Mucosa of descending colon (tissue), 3 donors: ENCODE data around the gene CHKB. TPM values are rescaled to one million over a fixed set of nuclear protein-coding genes. Genes with fewer than 3 reads are reported as not detected.

ENCODE experiments used
- ATAC-seq: fragments of 200-7000 bp; cut with Tn5 transposase; one replicate; pipeline ENCODE4 v1.9.1; 2020; ENCODE audit warnings: mild to moderate bottlenecking, moderate library complexity
- DNase-seq, 3 donors: peaks; one replicate each; pipeline ENCODE4 v3.0.0-alpha.2; 2020
- H3K36me3 ChIP-seq: fragments of 200-600 bp; one replicate; pipeline ENCODE4 v1.8.0; 2021; ENCODE audit warnings: low read depth, mild to moderate bottlenecking
- H3K4me1 ChIP-seq: fragments of 200-600 bp; one replicate; pipeline ENCODE4 v1.8.0; 2021; ENCODE audit warnings: low read depth, mild to moderate bottlenecking
- H3K4me3 ChIP-seq: fragments of 200-600 bp; one replicate; pipeline ENCODE4 v1.8.0; 2021; ENCODE audit warnings: mild to moderate bottlenecking
- H3K9me3 ChIP-seq: fragments of 200-600 bp; one replicate; pipeline ENCODE4 v1.8.0; 2021; ENCODE audit warnings: mild to moderate bottlenecking
- CTCF ChIP-seq: fragments of 200-600 bp; IDR thresholded peaks from one replicate; pipeline ENCODE4 v1.8.0; 2022; ENCODE audit warnings: antibody characterized with exemption, mild to moderate bottlenecking
- intact Hi-C, 2 donors: fragments of 100-400 bp; cut with DNase I in 1 of 2; cut with micrococcal nuclease in 1 of 2; formaldehyde crosslinking; loops; one replicate each; pipeline versions ENCODE4 v1.11.0 to v1.11.1; 2022; cut with DNase I, micrococcal nuclease
- total RNA-seq, 3 donors: library from RNA; stranded (reverse); fragmentation: NEBNext Ultra II Directional in 2 of 3; extraction: Animal tissue kit (Norgen Biotek cat#: 25700) in 2 of 3; gene quantifications; one replicate each; pipeline versions ENCODE4 v1.2.1 to v1.2.4, GENCODE V29; 2021 to 2023
- donor health status: DM: no; HTN: no; CAD: no; lungs with moderate emphysema.
- donor health status: DM: no; HTN: no; CAD: no.
- donor health status: DM: no; HTN: yes; CAD: no.

The CHKB gene
- total RNA-seq, 3 donors from 2014 or later, result 79.9 to 95.0 (median 80.9) TPM

- no peak for TF ChIP-seq CTCF
- intact Hi-C loops, result no loop called here
- ATAC-seq, result peak; percentile 2
- no peaks in the 10 kb centered on the region for H3K36me3 ChIP-seq
- no peaks in the 10 kb centered on the region for H3K9me3 ChIP-seq
- DNase-seq, result peak in 2 of 3 donors; percentile 56 to 73
- peak overlapping the region; percentile 70 for H3K4me3 ChIP-seq
- peaks cover 12% of the 10 kb centered on the region for H3K4me1 ChIP-seq
These were observed 44.4 kb upstream of the CHKB start for GRCh38 chr22:50626850-50627641.

GRCh38 chr22:50626314-50626849 is 43.7 kb upstream of the CHKB start:
- no peak for DNase-seq
- Histone ChIP-seq H3K36me3 (no peaks in the 10 kb centered on the region), H3K9me3 (no peaks in the 10 kb centered on the region), H3K4me1 (peaks cover 12% of the 10 kb centered on the region), H3K4me3 (no peak overlapping the region)
- no peak for ATAC-seq
- TF ChIP-seq CTCF, result no peak
- intact Hi-C loops, result no loop called here

- TF ChIP-seq CTCF, result no peak
- H3K4me1 ChIP-seq, result peaks cover 16% of the 10 kb centered on the region
- no peaks in the 10 kb centered on the region for H3K9me3 ChIP-seq
- H3K36me3 ChIP-seq, result no peaks in the 10 kb centered on the region
- no peak for DNase-seq
- ATAC-seq, result no peak
- no peak overlapping the region for H3K4me3 ChIP-seq
- intact Hi-C loops, result no loop called here
These were observed 43.1 kb upstream of the CHKB start for GRCh38 chr22:50625568-50626313.

GRCh38 chr22:50625131-50625567 is 42.5 kb upstream of the CHKB start:
- Histone ChIP-seq H3K9me3 (no peaks in the 10 kb centered on the region), H3K4me3 (no peak overlapping the region), H3K36me3 (no peaks in the 10 kb centered on the region), H3K4me1 (peaks cover 22% of the 10 kb centered on the region)
- no peak for TF ChIP-seq CTCF
- intact Hi-C loops, result no loop called here
- ATAC-seq (no peak), DNase-seq (no peak)

GRCh38 chr22:50624347-50625130 is 41.9 kb upstream of the CHKB start:
- H3K4me3 ChIP-seq, result no peak overlapping the region
- no peaks in the 10 kb centered on the region for H3K36me3 ChIP-seq
- intact Hi-C loops, result loop anchor here in 1 of 2 donors (5.0 kb wide), 1 partner anchor 97 kb away; the partner anchor contains the start of gene SCO2
- H3K4me1 ChIP-seq, result peaks cover 26% of the 10 kb centered on the region
- DNase-seq, result no peak
- no peak for ATAC-seq
- no peaks in the 10 kb centered on the region for H3K9me3 ChIP-seq
- TF ChIP-seq CTCF, result no peak
